Stomach (tissue), 9 donors: Measurements from ENCODE around the gene PRKX. TPM values are rescaled to one million over a fixed set of nuclear protein-coding genes. Genes with fewer than 3 reads are reported as not detected.
"Not testable (repeated sequence)": the region's sequence is repeated elsewhere in the genome, so short reads cannot be mapped to it uniquely, and the experiment has no call there.

Source experiments
- DNase-seq, 2 donors: peaks; one replicate each; pipeline versions ENCODE4 v3.0.0 to v3.0.0-alpha.2; 2013 to 2019
- H3K27ac ChIP-seq, 5 donors: fragments of 200-600 bp in 4 of 5; sonication (generic) in 4 of 5; one replicate each; pipeline ENCODE4 v1.5.1; 2013 to 2019; ENCODE audit warnings: mild to moderate bottlenecking in 1 of 5, moderate library complexity in 1 of 5
- H3K27me3 ChIP-seq, 3 donors: fragments of 200-600 bp; sonication (generic); one replicate each; pipeline ENCODE4 v1.5.1; 2017 to 2019; ENCODE audit warnings: mixed run types in 1 of 3
- H3K36me3 ChIP-seq, 4 donors: fragments of 200-600 bp; sonication (generic); 1 replicate in 3 of 4; 2 replicates in 1 of 4; pipeline ENCODE4 v1.5.1; 2016 to 2019
- H3K4me1 ChIP-seq, 4 donors: fragments of 200-600 bp; sonication (generic); one replicate each; pipeline ENCODE4 v1.5.1; 2016 to 2019
- H3K4me3 ChIP-seq, 4 donors: fragments of 200-600 bp; sonication (generic) in 3 of 4; one replicate each; pipeline ENCODE4 v1.5.1; 2016 to 2019; ENCODE audit warnings: mild to moderate bottlenecking in 1 of 4
- H3K9me3 ChIP-seq, 4 donors: fragments of 200-600 bp; sonication (generic); one replicate each; pipeline ENCODE4 v1.5.1; 2016 to 2019
- CTCF ChIP-seq, 7 experiments: fragments of 450-650 bp in 4 of 7; fragments of 200-600 bp in 3 of 7; sonication (generic) in 3 of 7; IDR thresholded peaks; one replicate each; pipeline ENCODE4 v1.5.1; 2016 to 2019; ENCODE audit warnings: antibody characterized with exemption in 7 of 7, control low read depth in 2 of 7, mild to moderate bottlenecking in 1 of 7
- EP300 ChIP-seq: sonication (generic); formaldehyde crosslinking; IDR thresholded peaks from one replicate; pipeline ENCODE4 v1.6.1; 2017; ENCODE audit warnings: antibody characterized with exemption
- POLR2A ChIP-seq, 4 donors: fragments of 450-650 bp; IDR thresholded peaks; one replicate each; pipeline ENCODE4 v1.6.1; 2016; ENCODE audit warnings: antibody characterized with exemption in 4 of 4, control low read depth in 2 of 4, mild to moderate bottlenecking in 1 of 4, moderate library complexity in 1 of 4
- POLR2AphosphoS5 ChIP-seq, 3 donors: sonication (generic); formaldehyde crosslinking; IDR thresholded peaks; one replicate each; pipeline ENCODE4 v1.6.1; 2016; ENCODE audit warnings: antibody characterized with exemption in 3 of 3
- WGBS, 5 donors: extraction: QIAGEN DNeasy Blood & Tissue Kit in 3 of 5; methylation state at CpG; one replicate each; pipeline versions ENCODE4 v1.1.5 to v1.1.7; 2013 to 2018; 5-methylcytosine and 5-hydroxymethylcytosine counted together
- intact Hi-C: fragments of 100-400 bp; cut with DNase I; formaldehyde crosslinking; loops from one replicate; pipeline ENCODE4 v1.15.1; 2023; ENCODE audit warnings: low total_unique reads
- polyA plus RNA-seq, 3 donors: library from polyadenylated mRNA; stranded (reverse); fragments of 200-250 nt; gene quantifications; one replicate each; pipeline ENCODE4 v1.2.3, GENCODE V29; 2013
- small RNA-seq, 4 donors: library from RNA; depleted of rRNA; stranded (forward); fragments of <200 nt; gene quantifications; one replicate each; pipeline ENCODE3, GENCODE V24; 2016
- total RNA-seq, 5 donors: library from RNA; depleted of rRNA; stranded (reverse); fragments of >200 nt; gene quantifications; one replicate each; pipeline versions ENCODE4 v1.1.0 to v1.2.3, GENCODE V29; 2014 to 2016
- donor health status: healthy with polysubstance abuse.
- donor health status: Bipolar disorder and iron deficiency.
- donor health status: healthy.

The PRKX gene
- total and polyA plus RNA-seq, 8 donors: 2.4 to 56.5 (median 8.7) TPM

- H3K4me1 ChIP-seq: no peaks in the 10 kb centered on the region
- TF ChIP-seq POLR2AphosphoS5 (IDR thresholded peaks at IDR 0.05) (no peak), CTCF (IDR thresholded peaks at IDR 0.05) (no peak), POLR2A (IDR thresholded peaks at IDR 0.05) (no peak), EP300 (no peak)
- no peaks in the 10 kb centered on the region for H3K9me3 ChIP-seq
- H3K4me3 ChIP-seq: no peak overlapping the region
- WGBS, 5 donors: 88 to 95% (median 90%) methylated on average over 4 of the region's 4 CpGs
- DNase-seq: no peak
- H3K36me3 ChIP-seq: no peaks in the 10 kb centered on the region
- no peak overlapping the region for H3K27ac ChIP-seq
- intact Hi-C loops: no loop called here
- H3K27me3 ChIP-seq: no peaks in the 10 kb centered on the region
Observed at GRCh38 chrX:3563451-3563850, 150.0 kb downstream of the PRKX start.

- WGBS, 5 donors: 81 to 95% (median 89%) methylated on average over 3 to 6 of the region's 7 CpGs
- not testable (repeated sequence) for DNase-seq
Observed at GRCh38 chrX:3560010-3560409, 153.4 kb downstream of the PRKX start.

More at GRCh38 chrX:3560010-3560409, 153.4 kb downstream of the PRKX start:
- H3K4me3 ChIP-seq, H3K9me3 ChIP-seq, intact Hi-C loops, H3K27me3 ChIP-seq, H3K36me3 ChIP-seq, H3K4me1 ChIP-seq, H3K27ac ChIP-seq: not testable (repeated sequence)

Small RNA genes lying within 50 kb of the gene (small RNA-seq; reads per million reads assigned to genes)
- gene RF00019 (0 reads per million in 4 donors), gene RNU6-114P (0 reads per million in 4 donors)
